ENCODE results near the gene ALOX5. TPM values are rescaled to one million over a fixed set of nuclear protein-coding genes. Genes with fewer than 3 reads are reported as not detected.
"Not testable (repeated sequence)": the region's sequence is repeated elsewhere in the genome, so short reads cannot be mapped to it uniquely, and the experiment has no call there.

Gene ALOX5
- total and polyA plus RNA-seq, 10 of the 15 experiments (the other 5 are each of a cell fraction or from before 2014, with no cell fraction given), result 0.43 to 102 (median 34.2) TPM

GRCh38 chr10:45389671-45390070 is 15.7 kb downstream of the ALOX5 start:
- H3K79me2 ChIP-seq (ENCODE audit: control insufficient read depth, insufficient read depth, low read length); CTCF ChIA-PET; H3K27me3 ChIP-seq (replicated peaks in 1 of 2; ENCODE audit: control insufficient read depth in 2 of 2, insufficient read depth in 2 of 2, low read length in 1 of 2); ATAC-seq; DNase-seq (ENCODE audit: low read depth, low spot score); H3K27ac ChIP-seq (ENCODE audit: control insufficient read depth, insufficient read depth); BruUV-seq (replicated peaks); FAIRE-seq; H4K20me1 ChIP-seq (ENCODE audit: control insufficient read depth, insufficient read depth); SMC1A ChIA-PET (ENCODE audit: uncharacterized antibody, unreplicated experiment); H3K9ac ChIP-seq (ENCODE audit: control insufficient read depth, insufficient read depth, low read length); intact Hi-C loops (cut with micrococcal nuclease; ENCODE audit: unreplicated experiment); H3K36me3 ChIP-seq (ENCODE audit: control insufficient read depth in 2 of 2, insufficient read depth in 2 of 2, low read length in 1 of 2); RAD21 ChIA-PET (ENCODE audit: unreplicated experiment); H3K9me3 ChIP-seq (replicated peaks; ENCODE audit: control insufficient read depth, insufficient read depth, low read length); H3K4me3 ChIP-seq; POLR2A ChIA-PET; H3K4me2 ChIP-seq (ENCODE audit: control insufficient read depth, insufficient read depth); H3K4me1 ChIP-seq (ENCODE audit: control insufficient read depth, insufficient read depth, low read length); H2AFZ ChIP-seq (ENCODE audit: control insufficient read depth, low read depth, low read length); in situ Hi-C loops (cut with MboI): not testable (repeated sequence)
- 93% methylated on average over 2 of the region's 2 CpGs for WGBS (ENCODE audit: insufficient coverage, insufficient replicate concordance, low lambda C conversion rate, missing lambda C conversion rate)

GRCh38 chr10:45391636-45392035 is 17.6 kb downstream of the ALOX5 start:
- CTCF ChIA-PET; H3K36me3 ChIP-seq (ENCODE audit: control insufficient read depth in 2 of 2, insufficient read depth in 2 of 2, low read length in 1 of 2): not testable (repeated sequence)
- 87% methylated on average over 9 of the region's 28 CpGs for WGBS (ENCODE audit: insufficient coverage, insufficient replicate concordance, low lambda C conversion rate, missing lambda C conversion rate)

GRCh38 chr10:45395554-45395953 is 21.5 kb downstream of the ALOX5 start:
- ATAC-seq (no peak), DNase-seq (ENCODE audit: low read depth, low spot score) (no peak), FAIRE-seq (no peak)
- POLR2A ChIA-PET, result no interaction called here
- no peak overlapping the region for H2AFZ ChIP-seq (ENCODE audit: control insufficient read depth, low read depth, low read length)
- H3K27me3 ChIP-seq (replicated peaks in 1 of 2; ENCODE audit: control insufficient read depth in 2 of 2, insufficient read depth in 2 of 2, low read length in 1 of 2), result no peaks in the 10 kb centered on the region
- WGBS (ENCODE audit: insufficient coverage, insufficient replicate concordance, low lambda C conversion rate, missing lambda C conversion rate), result 95% methylated on average over 7 of the region's 7 CpGs
- H3K4me1 ChIP-seq (ENCODE audit: control insufficient read depth, insufficient read depth, low read length), result no peaks in the 10 kb centered on the region
- H3K9ac ChIP-seq (ENCODE audit: control insufficient read depth, insufficient read depth, low read length), result no peak overlapping the region
- CTCF ChIA-PET, result no interaction called here
- RAD21 ChIA-PET (ENCODE audit: unreplicated experiment), result no interaction called here
- intact Hi-C loops (cut with micrococcal nuclease; ENCODE audit: unreplicated experiment), result no loop called here
- no peaks in the 10 kb centered on the region for H4K20me1 ChIP-seq (ENCODE audit: control insufficient read depth, insufficient read depth)
- H3K4me2 ChIP-seq (ENCODE audit: control insufficient read depth, insufficient read depth), result no peak overlapping the region
- no peaks in the 10 kb centered on the region for H3K79me2 ChIP-seq (ENCODE audit: control insufficient read depth, insufficient read depth, low read length)
- H3K9me3 ChIP-seq (replicated peaks; ENCODE audit: control insufficient read depth, insufficient read depth, low read length), result no peaks in the 10 kb centered on the region; the same call in 2 of the 3 replicates
- BruUV-seq (replicated peaks), result no TSS peak
- SMC1A ChIA-PET (ENCODE audit: uncharacterized antibody, unreplicated experiment), result no interaction called here
- H3K36me3 ChIP-seq (ENCODE audit: control insufficient read depth in 2 of 2, insufficient read depth in 2 of 2, low read length in 1 of 2), result no peaks in the 10 kb centered on the region
- no peak overlapping the region for H3K4me3 ChIP-seq
- no peak overlapping the region for H3K27ac ChIP-seq (ENCODE audit: control insufficient read depth, insufficient read depth)
- in situ Hi-C loops (cut with MboI), result no loop called here
- no peak for TF ChIP-seq IRF3 (IDR thresholded peaks at IDR 0.05)
- no peak for TF ChIP-seq IKZF2 (IDR thresholded peaks at IDR 0.05)
- TF ChIP-seq MEF2B (IDR thresholded peaks at IDR 0.05; ENCODE audit: partially characterized antibody, poor library complexity, severe bottlenecking), result no peak
- TF ChIP-seq NR2C2 (IDR thresholded peaks at IDR 0.05; ENCODE audit: borderline replicate concordance, control insufficient read depth, insufficient read length, low read depth), result no peak
- TF ChIP-seq WRNIP1 (IDR thresholded peaks at IDR 0.05; ENCODE audit: borderline replicate concordance, low read depth, low read length), result no peak
- TF ChIP-seq BCLAF1 (IDR thresholded peaks at IDR 0.05), result no peak

More at GRCh38 chr10:45391636-45392035, 17.6 kb downstream of the ALOX5 start:
- RAD21 ChIA-PET (ENCODE audit: unreplicated experiment); H2AFZ ChIP-seq (ENCODE audit: control insufficient read depth, low read depth, low read length); H3K9me3 ChIP-seq (replicated peaks; ENCODE audit: control insufficient read depth, insufficient read depth, low read length); H3K27ac ChIP-seq (ENCODE audit: control insufficient read depth, insufficient read depth); H3K4me3 ChIP-seq; H4K20me1 ChIP-seq (ENCODE audit: control insufficient read depth, insufficient read depth); intact Hi-C loops (cut with micrococcal nuclease; ENCODE audit: unreplicated experiment); H3K4me2 ChIP-seq (ENCODE audit: control insufficient read depth, insufficient read depth); H3K4me1 ChIP-seq (ENCODE audit: control insufficient read depth, insufficient read depth, low read length); H3K27me3 ChIP-seq (replicated peaks in 1 of 2; ENCODE audit: control insufficient read depth in 2 of 2, insufficient read depth in 2 of 2, low read length in 1 of 2); POLR2A ChIA-PET; DNase-seq (ENCODE audit: low read depth, low spot score); FAIRE-seq; SMC1A ChIA-PET (ENCODE audit: uncharacterized antibody, unreplicated experiment); H3K9ac ChIP-seq (ENCODE audit: control insufficient read depth, insufficient read depth, low read length); ATAC-seq; H3K79me2 ChIP-seq (ENCODE audit: control insufficient read depth, insufficient read depth, low read length); in situ Hi-C loops (cut with MboI); BruUV-seq (replicated peaks): not testable (repeated sequence)
